Measurements from ENCODE around the gene HMCN1. TPM values are rescaled to one million over a fixed set of nuclear protein-coding genes. Genes with fewer than 3 reads are reported as not detected.
"Not testable (repeated sequence)": the region's sequence is repeated elsewhere in the genome, so short reads cannot be mapped to it uniquely, and the experiment has no call there.

The HMCN1 gene
- total and polyA plus RNA-seq, 9 donors: 7.9 to 22.6 (median 11.2) TPM

- H3K27ac ChIP-seq (ENCODE audit: low read length): no peak overlapping the region
- no peaks in the 10 kb centered on the region for H3K36me3 ChIP-seq (ENCODE audit: control insufficient read depth, insufficient read depth, low read length)
- no peaks in the 10 kb centered on the region for H3K9me3 ChIP-seq (replicated peaks; ENCODE audit: control insufficient read depth, low read depth, low read length)
- WGBS (ENCODE audit: insufficient coverage): no CpG with 5 or more reads among the region's 4 CpGs
- H3K4me3 ChIP-seq (ENCODE audit: low read length): no peak overlapping the region
- H3K4me1 ChIP-seq (ENCODE audit: control insufficient read depth, insufficient read depth, low read length): no peaks in the 10 kb centered on the region
- H3K27me3 ChIP-seq (ENCODE audit: control insufficient read depth, insufficient read depth, low read length): no peaks in the 10 kb centered on the region
- DNase-seq: no peak
Measured at GRCh38 chr1:186175588-186175987, 441.4 kb downstream of the HMCN1 start.

- Histone ChIP-seq H3K4me1 (ENCODE audit: control insufficient read depth, insufficient read depth, low read length) (no peaks in the 10 kb centered on the region), H3K36me3 (ENCODE audit: control insufficient read depth, insufficient read depth, low read length) (no peaks in the 10 kb centered on the region), H3K27me3 (ENCODE audit: control insufficient read depth, insufficient read depth, low read length) (no peaks in the 10 kb centered on the region), H3K4me3 (ENCODE audit: low read length) (no peak overlapping the region), H3K9me3 (replicated peaks; ENCODE audit: control insufficient read depth, low read depth, low read length) (no peaks in the 10 kb centered on the region), H3K27ac (ENCODE audit: low read length) (no peak overlapping the region)
- DNase-seq: no peak
- WGBS (ENCODE audit: insufficient coverage): 100% methylated on average over 1 of the region's 5 CpGs
Measured at GRCh38 chr1:186178426-186179043, 444.3 kb downstream of the HMCN1 start.

- DNase-seq: no peak
- H3K27ac ChIP-seq (ENCODE audit: low read length): no peak overlapping the region
- H3K4me3 ChIP-seq (ENCODE audit: low read length): no peak overlapping the region
- H3K4me1 ChIP-seq (ENCODE audit: control insufficient read depth, insufficient read depth, low read length): no peaks in the 10 kb centered on the region
- H3K9me3 ChIP-seq (replicated peaks; ENCODE audit: control insufficient read depth, low read depth, low read length): no peaks in the 10 kb centered on the region
- WGBS (ENCODE audit: insufficient coverage): no CpG with 5 or more reads among the region's 3 CpGs
- no peaks in the 10 kb centered on the region for H3K36me3 ChIP-seq (ENCODE audit: control insufficient read depth, insufficient read depth, low read length)
- H3K27me3 ChIP-seq (ENCODE audit: control insufficient read depth, insufficient read depth, low read length): no peaks in the 10 kb centered on the region
Measured at GRCh38 chr1:186179231-186179630, 445.0 kb downstream of the HMCN1 start.

GRCh38 chr1:186183219-186183618 is 449.0 kb downstream of the HMCN1 start:
- Histone ChIP-seq H3K4me1 (ENCODE audit: control insufficient read depth, insufficient read depth, low read length) (no peaks in the 10 kb centered on the region), H3K27me3 (ENCODE audit: control insufficient read depth, insufficient read depth, low read length) (no peaks in the 10 kb centered on the region), H3K9me3 (replicated peaks; ENCODE audit: control insufficient read depth, low read depth, low read length) (no peaks in the 10 kb centered on the region), H3K4me3 (ENCODE audit: low read length) (no peak overlapping the region), H3K36me3 (ENCODE audit: control insufficient read depth, insufficient read depth, low read length) (no peaks in the 10 kb centered on the region), H3K27ac (ENCODE audit: low read length) (no peak overlapping the region)
- no peak for DNase-seq
- no CpG with 5 or more reads among the region's 1 CpG for WGBS (ENCODE audit: insufficient coverage)

- Histone ChIP-seq H3K27ac (ENCODE audit: low read length) (no peak overlapping the region), H3K9me3 (replicated peaks; ENCODE audit: control insufficient read depth, low read depth, low read length) (no peaks in the 10 kb centered on the region), H3K27me3 (ENCODE audit: control insufficient read depth, insufficient read depth, low read length) (no peaks in the 10 kb centered on the region), H3K36me3 (ENCODE audit: control insufficient read depth, insufficient read depth, low read length) (no peaks in the 10 kb centered on the region), H3K4me3 (ENCODE audit: low read length) (no peak overlapping the region), H3K4me1 (ENCODE audit: control insufficient read depth, insufficient read depth, low read length) (no peaks in the 10 kb centered on the region)
- peak; percentile 23 for DNase-seq
- no CpG with 5 or more reads among the region's 5 CpGs for WGBS (ENCODE audit: insufficient coverage)
Measured at GRCh38 chr1:186183970-186184628, 449.9 kb downstream of the HMCN1 start.

- H3K4me3 ChIP-seq (ENCODE audit: low read length); H3K9me3 ChIP-seq (replicated peaks; ENCODE audit: control insufficient read depth, low read depth, low read length); H3K27me3 ChIP-seq (ENCODE audit: control insufficient read depth, insufficient read depth, low read length); H3K4me1 ChIP-seq (ENCODE audit: control insufficient read depth, insufficient read depth, low read length); DNase-seq; H3K36me3 ChIP-seq (ENCODE audit: control insufficient read depth, insufficient read depth, low read length); H3K27ac ChIP-seq (ENCODE audit: low read length): not testable (repeated sequence)
- 85% methylated on average over 3 of the region's 6 CpGs for WGBS (ENCODE audit: insufficient coverage)
Measured at GRCh38 chr1:186186251-186186650, 452.1 kb downstream of the HMCN1 start.

- Histone ChIP-seq H3K4me3 (ENCODE audit: low read length) (no peak overlapping the region), H3K27me3 (ENCODE audit: control insufficient read depth, insufficient read depth, low read length) (no peaks in the 10 kb centered on the region), H3K9me3 (replicated peaks; ENCODE audit: control insufficient read depth, low read depth, low read length) (no peaks in the 10 kb centered on the region), H3K27ac (ENCODE audit: low read length) (no peak overlapping the region), H3K36me3 (ENCODE audit: control insufficient read depth, insufficient read depth, low read length) (no peaks in the 10 kb centered on the region), H3K4me1 (ENCODE audit: control insufficient read depth, insufficient read depth, low read length) (no peaks in the 10 kb centered on the region)
- no peak for DNase-seq
- WGBS (ENCODE audit: insufficient coverage): 87% methylated on average over 4 of the region's 5 CpGs
Measured at GRCh38 chr1:186187601-186188000, 453.4 kb downstream of the HMCN1 start.

- no CpG with 5 or more reads among the region's 3 CpGs for WGBS (ENCODE audit: insufficient coverage)
- no peak for DNase-seq
Measured at GRCh38 chr1:186188004-186188539, 453.9 kb downstream of the HMCN1 start.

GRCh38 chr1:186188736-186189135 is 454.5 kb downstream of the HMCN1 start:
- peak; percentile 37 for DNase-seq
- H3K4me3 ChIP-seq (ENCODE audit: low read length): no peak overlapping the region
- no peaks in the 10 kb centered on the region for H3K4me1 ChIP-seq (ENCODE audit: control insufficient read depth, insufficient read depth, low read length)
- H3K36me3 ChIP-seq (ENCODE audit: control insufficient read depth, insufficient read depth, low read length): no peaks in the 10 kb centered on the region
- no peaks in the 10 kb centered on the region for H3K9me3 ChIP-seq (replicated peaks; ENCODE audit: control insufficient read depth, low read depth, low read length)
- no CpG with 5 or more reads among the region's 2 CpGs for WGBS (ENCODE audit: insufficient coverage)
- no peaks in the 10 kb centered on the region for H3K27me3 ChIP-seq (ENCODE audit: control insufficient read depth, insufficient read depth, low read length)
- no peak overlapping the region for H3K27ac ChIP-seq (ENCODE audit: low read length)

More at GRCh38 chr1:186188004-186188539, 453.9 kb downstream of the HMCN1 start:
- no peak overlapping the region for H3K4me3 ChIP-seq (ENCODE audit: low read length)
- H3K27me3 ChIP-seq (ENCODE audit: control insufficient read depth, insufficient read depth, low read length): no peaks in the 10 kb centered on the region
- no peaks in the 10 kb centered on the region for H3K36me3 ChIP-seq (ENCODE audit: control insufficient read depth, insufficient read depth, low read length)
- H3K9me3 ChIP-seq (replicated peaks; ENCODE audit: control insufficient read depth, low read depth, low read length): no peaks in the 10 kb centered on the region
- H3K4me1 ChIP-seq (ENCODE audit: control insufficient read depth, insufficient read depth, low read length): no peaks in the 10 kb centered on the region
- H3K27ac ChIP-seq (ENCODE audit: low read length): no peak overlapping the region

GRCh38 chr1:186189156-186189555 is 455.0 kb downstream of the HMCN1 start:
- H3K36me3 ChIP-seq (ENCODE audit: control insufficient read depth, insufficient read depth, low read length): no peaks in the 10 kb centered on the region
- H3K9me3 ChIP-seq (replicated peaks; ENCODE audit: control insufficient read depth, low read depth, low read length): no peaks in the 10 kb centered on the region
- no peaks in the 10 kb centered on the region for H3K27me3 ChIP-seq (ENCODE audit: control insufficient read depth, insufficient read depth, low read length)
- no peak overlapping the region for H3K27ac ChIP-seq (ENCODE audit: low read length)
- no peak for DNase-seq
- no peak overlapping the region for H3K4me3 ChIP-seq (ENCODE audit: low read length)
- H3K4me1 ChIP-seq (ENCODE audit: control insufficient read depth, insufficient read depth, low read length): no peaks in the 10 kb centered on the region
- 66% methylated on average over 2 of the region's 3 CpGs for WGBS (ENCODE audit: insufficient coverage)

All from muscle of leg (tissue), 11 donors.